NCI-H2029 (cell line): ENCODE data around the gene PDIA5.

Experiments
- DNase-seq: peaks from one replicate; lab custom pipeline; 2025; lab: John Stamatoyannopoulos, UW

PDIA5 gene

DNA sequence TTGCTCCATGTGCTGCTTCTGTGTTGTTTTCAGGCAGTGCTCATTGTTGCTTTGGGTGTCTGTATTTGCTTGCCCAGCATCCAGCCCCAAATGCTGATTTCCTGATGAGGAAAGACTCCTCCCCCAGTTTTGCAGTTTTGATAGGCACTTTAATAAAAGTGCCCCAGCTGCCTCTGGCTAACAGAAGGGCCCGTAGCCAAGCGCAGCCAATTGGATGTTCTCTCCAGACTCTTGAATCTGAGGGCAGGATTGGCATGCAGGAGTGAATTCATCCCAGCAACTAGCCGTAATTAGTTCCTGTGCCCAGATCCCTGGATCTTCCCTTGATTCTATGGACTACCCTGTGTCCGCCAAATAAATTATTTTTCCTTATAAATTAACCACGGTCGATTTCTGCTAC, 24.4 kb upstream of the PDIA5 start:
- peak; percentile 10 for DNase-seq

DNA sequence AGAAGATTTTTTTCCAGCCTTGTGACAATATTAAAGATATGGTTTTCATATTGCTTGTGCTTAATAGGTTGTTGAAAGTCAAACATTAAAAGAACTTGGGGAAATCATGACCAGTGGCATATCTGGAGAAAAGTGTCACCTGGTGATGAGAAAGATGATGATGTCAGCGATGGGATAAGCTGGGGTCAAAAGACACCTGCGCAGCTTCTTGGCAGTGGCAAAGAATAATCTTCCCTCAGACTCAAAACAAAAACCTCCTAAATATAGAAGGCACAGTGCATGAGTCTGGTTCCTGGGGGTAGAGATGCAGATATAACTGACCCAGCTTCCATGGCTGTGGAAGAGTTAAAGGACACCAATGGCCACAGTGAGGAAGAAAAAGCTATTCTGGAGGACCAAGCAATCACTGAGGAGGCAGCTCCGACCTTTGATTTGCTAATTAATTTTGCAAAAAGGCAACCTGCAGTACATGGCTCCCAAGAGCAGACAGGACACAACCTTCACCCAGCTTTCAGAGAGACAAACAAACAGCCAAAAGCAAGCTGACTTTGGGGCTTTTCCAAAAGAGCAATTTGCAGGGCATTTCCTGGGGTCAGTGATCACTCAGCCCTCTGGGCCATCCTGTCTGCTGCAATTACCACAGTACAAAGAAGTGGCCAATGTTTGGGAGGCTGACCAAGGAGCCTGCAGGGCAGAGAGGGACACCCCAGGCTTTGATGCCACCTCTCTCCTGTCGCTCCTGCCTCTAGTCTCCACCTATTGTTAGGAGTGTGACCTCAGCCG, 21.7 kb upstream of the PDIA5 start:
- DNase-seq = no peak

DNA sequence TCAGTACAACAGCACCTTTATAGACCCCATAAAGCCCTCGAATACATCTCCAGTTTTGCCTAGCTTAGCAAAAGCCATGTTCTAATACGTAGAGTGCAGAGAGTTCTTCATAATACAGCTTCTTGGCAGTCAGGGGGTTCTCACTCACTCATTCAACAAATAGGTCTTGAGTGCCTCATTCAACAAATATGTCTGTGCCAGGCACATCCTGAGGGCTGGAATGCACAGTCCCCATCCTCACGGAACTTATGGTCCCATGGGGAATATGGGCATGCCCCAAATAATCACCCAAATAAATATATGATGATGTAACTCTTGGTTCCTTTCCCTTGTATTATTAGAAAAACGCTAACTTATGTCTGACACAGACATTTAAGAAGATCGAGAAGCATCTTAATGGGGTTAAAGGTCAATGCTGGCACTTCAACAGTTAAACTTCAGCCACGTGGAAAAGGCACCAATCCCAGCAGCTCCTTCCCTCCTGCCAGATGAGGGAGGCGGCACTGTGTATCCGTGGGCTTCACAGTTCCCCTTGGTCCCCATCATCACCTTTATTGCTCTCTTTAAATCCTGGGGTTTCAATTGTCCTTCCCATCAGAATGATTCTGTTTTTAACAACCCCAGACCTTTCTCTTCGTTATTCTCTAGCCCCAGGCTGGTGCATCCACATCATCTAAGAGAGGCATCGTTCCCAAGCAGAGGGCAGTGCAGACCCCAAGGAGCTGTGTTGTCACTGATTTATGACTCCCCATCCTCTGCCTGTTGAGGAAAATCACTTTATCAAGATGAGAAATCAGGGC, 20.4 kb upstream of the PDIA5 start:
- no peak for DNase-seq

DNA sequence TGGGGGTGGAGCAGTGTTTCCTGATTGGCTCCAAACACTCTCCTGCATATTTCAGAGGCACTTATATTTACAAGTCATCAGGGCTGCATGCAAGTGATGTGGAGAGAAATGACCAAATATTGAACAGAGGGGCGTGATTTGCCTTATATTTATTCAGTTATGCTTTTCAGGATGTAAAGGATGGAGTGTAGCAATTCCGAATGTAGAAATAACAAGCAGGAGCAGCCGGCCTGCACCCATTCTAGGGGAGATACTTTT, 19.8 kb upstream of the PDIA5 start:
- no peak for DNase-seq

DNA sequence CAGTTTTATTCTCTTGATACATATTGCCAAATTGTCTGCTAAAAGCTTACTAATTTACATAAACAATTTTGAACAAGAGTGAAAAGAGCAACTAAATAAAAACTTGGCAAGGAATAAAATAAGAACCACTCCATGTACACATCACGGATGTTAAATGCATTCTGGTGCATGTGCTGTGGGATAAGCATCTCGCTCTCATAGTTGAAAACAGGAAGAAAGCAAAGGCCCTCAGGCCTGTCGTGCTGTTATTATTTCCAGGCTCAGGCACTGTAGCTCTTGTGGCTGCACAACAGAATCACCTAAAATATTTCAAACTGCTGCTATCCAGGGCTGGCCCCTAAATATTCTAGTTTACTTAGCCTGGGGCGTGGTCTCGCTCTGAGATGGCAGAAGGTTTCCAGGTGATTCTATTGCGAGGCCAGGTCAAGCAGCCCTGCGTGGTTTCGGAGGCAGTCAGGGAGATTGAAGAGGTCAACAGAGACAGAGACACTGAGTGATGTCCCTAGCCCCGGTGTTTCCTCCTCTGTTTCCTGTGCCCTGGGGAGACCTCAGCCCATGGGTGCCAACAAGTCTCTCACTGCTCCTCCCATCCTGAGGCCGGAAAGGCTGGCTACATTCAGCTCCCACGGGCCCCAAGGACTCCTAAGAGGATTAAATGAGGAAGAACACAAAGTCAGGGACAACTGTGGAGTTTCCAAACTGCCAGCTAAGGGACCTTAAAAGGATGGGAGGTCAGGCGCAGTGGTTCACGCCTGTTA, 18.2 kb upstream of the PDIA5 start:
- no peak for DNase-seq

DNA sequence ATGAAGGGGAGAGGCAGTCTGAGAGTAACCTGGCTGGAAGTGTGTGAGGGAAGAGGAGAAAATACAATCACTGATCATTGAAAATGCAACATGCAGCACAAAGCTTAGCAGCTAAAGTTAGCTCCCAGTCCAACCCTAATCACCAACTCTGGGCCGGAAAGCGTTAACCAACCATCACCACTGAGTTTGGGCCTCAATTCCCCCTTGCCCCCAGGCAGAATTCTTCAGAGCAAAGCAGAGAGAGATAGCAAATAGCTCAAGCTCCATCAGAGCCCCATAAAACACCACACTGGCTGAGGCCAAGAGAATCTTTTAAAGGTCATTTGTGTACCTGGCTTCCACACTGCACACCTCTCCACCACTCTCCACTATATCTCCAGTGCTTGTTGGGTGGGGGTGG, 16.2 kb upstream of the PDIA5 start:
- DNase-seq = no peak

DNA sequence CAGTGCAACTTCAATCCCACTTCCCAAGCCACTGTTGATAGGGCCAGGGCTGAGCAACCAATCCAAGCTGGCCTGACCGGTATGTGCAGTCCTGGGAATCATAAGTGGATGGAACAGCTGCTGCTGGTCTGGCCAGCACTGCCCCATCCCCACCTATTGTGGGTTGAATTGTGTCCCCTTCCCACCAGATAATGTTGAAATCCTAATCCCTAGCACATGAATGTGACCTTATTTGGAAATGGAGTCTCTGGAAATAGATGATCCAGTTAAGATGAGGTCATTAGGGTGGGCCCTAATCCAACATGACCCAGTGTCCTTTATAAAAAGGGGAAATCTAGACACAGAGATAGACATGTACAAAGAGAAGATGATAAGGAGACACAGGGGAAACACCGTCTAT, 13.7 kb upstream of the PDIA5 start:
- DNase-seq = peak; percentile 44

DNA sequence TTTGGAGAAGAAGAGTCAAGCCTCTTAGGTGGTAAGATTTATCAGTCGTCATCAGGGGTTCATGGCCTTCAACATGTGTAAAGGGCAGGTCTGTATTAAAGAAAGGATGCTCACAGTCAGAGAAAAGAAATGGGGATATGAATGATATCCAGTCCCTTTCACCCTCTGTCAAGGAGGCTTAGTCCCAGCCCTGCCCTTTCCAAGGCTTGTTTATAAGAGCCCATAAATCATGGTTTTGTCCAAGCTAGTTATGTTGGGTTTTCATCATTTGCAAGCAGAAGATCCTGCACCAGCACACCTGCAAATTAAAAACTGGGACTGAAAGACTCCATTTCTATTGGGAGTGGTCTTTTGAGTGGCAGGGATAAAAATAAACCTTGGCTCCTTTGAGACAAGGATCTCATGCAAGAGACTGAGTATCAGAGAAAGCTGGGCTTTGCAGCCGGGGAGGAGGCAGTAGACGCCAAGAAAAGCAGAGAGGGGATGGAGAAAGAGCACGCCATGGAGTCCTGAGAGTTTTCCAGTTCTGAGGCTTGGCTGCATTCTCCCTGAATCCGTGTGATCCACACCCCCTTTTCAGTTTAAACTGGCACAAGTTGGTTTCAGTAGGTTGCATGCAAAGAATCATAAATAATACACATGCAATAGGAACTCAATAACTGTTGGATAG, 12.6 kb upstream of the PDIA5 start:
- DNase-seq = no peak

DNA sequence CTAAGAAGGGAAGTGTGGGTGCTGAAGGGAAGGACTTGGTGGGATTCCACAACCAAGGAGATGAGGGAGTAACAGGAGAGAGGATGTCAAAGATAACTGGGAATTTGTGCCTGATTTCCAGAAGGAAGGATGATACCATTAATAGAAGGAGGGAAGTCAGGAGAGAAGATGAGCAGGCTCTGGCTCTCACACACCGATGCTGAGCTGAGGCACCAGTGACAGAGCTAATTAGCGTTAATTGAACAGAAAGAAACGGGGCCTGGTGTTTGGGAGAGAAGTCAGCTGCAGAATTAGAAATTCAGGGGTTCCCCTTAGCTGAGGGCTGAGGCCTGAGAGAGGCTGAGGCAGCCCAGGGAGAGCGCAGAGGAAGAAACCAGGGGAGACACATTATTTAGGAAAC, 11.9 kb upstream of the PDIA5 start:
- DNase-seq = no peak

DNA sequence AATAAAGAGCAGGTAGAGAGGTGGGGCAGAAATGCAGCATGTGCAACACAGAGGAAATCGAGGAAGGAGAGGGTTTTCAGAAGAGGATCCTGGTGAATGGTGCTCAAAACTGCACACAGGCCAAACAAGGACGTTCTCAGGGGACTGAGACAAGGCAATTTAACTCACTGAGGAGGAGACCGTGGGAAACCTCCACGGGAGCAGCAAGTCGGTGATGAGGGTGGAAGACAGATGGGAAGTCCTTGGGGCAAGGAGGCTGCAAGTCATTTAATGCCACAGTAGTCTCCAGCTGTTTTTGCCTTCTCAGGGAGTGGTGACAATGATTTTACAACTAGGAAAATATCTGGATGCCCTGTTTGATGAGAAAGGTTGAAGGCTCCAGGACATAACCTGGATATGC, 11.5 kb upstream of the PDIA5 start:
- DNase-seq = no peak

DNA sequence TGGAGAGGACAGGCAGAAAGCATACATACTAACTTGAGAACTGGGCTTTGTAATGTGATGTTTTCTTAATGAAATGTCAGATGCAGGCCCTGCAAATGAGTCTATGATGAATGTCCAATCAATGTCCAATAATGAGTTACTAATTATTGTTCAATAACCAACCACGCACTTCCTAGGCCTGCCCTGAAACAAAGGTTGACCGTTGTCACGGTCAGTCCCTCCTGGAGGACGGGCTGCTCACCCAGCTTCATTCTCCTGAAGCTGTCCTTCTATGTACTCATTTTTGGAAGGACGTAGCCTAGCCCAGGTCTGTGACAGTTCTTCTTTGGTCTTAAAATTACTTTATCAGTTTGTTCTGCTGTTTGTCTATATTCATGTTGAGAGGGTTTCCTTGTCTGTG, 8.3 kb upstream of the PDIA5 start:
- no peak for DNase-seq

DNA sequence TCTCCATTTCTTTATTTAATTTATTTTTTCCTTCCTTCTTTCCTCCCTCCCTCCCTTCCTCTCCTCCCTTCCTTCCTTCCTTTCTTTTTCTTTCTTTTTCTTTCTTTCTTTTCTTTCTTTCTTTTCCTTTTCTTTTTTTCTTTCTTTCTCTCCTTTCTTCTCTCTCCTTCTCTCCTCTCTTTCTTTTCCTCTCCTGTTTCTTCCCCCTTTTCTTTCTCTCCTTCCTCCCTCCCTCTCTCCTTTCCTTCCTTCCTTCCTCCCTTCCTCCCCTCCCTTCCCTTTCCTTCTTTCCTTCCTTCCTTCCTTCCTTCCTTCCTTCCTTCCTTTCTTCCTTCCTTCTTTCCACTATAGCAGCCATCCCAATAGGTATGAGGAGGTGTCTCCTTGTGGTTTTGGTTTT, 6.8 kb upstream of the PDIA5 start:
- no peak for DNase-seq

DNA sequence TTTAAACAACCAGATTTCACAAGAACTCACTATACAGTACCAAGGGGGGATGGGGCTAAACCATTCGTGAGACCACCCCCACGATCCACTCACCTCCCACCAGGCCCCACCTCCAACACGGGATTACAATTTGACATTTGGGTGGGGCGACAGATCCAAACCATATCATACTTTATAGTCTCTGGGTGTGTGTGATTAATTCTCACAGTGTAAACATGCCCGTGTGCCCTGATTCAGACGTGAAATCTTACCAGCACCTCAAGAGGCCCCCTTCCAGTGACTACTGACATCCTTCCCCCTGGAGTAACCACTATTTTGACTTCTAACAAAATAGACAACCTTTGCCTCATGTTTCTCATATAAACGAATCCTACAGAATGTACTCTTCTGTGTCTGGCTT, 5.0 kb upstream of the PDIA5 start:
- DNase-seq = no peak

DNA sequence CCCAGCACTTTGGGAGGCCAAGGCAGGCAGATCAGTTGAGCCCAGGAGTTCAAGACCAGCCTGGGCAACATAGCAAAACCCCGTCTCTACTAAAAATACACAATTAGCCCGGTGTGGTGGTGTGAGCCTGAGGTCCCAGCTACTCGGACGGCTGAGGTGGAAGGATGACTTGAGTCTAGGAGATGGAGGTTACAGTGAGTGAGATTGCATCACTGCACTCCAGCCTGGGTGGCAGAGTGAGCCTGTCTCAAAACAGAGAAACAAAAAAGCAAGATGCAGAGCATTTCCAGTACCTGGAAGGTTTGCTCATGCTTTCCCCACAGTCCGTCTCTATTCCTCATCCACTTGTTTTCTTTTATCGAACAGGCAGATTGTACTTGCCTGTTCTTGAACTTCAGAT, 3.8 kb upstream of the PDIA5 start:
- no peak for DNase-seq

DNA sequence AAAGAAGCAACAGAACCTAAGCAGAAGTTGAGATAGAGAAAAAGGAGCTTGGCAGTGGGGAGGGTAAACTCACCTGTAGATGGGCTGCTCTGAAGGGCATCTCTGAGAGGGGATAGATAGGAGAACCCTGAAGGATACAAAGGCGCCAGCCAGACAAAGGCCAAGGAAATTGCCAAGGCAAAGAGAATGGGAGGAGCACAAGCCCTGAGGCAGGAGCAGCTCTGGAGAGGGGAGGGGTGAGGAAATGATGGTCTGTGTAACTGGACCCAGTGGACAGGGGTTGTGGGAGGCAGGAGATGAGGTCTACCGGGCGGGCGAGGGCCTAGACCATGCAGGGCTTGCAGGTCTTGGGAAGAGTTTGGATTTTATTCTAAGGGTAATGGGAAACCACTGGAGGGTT, 2.3 kb upstream of the PDIA5 start:
- DNase-seq = no peak

DNA sequence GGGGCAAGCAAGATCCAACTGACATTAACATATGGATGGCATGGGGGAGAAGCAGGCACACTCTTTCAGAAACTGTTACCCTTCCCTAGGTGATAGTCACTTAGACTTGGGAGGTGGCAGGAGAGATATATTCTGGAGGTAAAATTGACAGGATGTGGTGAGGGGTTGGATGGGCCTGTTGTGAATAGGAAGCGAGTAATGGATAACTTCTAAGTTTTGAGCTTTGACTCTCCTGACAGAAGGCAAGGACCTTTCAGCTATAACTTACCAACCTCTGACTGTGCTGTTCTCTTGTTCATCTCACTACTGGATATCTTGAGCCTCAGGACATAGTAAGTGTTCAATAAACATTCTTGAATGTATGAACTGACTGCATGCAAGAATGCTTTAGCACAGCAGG, 1.9 kb upstream of the PDIA5 start:
- no peak for DNase-seq

DNA sequence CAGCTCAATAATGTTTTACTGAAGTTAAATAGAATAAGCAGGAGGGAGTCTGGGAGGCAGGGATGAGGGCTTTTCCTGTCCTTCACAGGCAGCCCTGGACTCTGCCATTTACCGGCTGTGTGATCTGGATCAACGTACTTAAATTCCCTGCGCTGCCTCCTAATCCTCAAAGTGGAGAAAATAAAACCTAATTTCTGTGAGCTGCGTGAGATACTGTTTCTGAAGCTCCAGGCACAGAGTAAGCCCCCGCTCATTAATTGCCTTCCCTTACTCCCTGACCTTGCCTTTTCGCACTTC, 278 bp upstream of the PDIA5 start:
- DNase-seq = no peak

DNA sequence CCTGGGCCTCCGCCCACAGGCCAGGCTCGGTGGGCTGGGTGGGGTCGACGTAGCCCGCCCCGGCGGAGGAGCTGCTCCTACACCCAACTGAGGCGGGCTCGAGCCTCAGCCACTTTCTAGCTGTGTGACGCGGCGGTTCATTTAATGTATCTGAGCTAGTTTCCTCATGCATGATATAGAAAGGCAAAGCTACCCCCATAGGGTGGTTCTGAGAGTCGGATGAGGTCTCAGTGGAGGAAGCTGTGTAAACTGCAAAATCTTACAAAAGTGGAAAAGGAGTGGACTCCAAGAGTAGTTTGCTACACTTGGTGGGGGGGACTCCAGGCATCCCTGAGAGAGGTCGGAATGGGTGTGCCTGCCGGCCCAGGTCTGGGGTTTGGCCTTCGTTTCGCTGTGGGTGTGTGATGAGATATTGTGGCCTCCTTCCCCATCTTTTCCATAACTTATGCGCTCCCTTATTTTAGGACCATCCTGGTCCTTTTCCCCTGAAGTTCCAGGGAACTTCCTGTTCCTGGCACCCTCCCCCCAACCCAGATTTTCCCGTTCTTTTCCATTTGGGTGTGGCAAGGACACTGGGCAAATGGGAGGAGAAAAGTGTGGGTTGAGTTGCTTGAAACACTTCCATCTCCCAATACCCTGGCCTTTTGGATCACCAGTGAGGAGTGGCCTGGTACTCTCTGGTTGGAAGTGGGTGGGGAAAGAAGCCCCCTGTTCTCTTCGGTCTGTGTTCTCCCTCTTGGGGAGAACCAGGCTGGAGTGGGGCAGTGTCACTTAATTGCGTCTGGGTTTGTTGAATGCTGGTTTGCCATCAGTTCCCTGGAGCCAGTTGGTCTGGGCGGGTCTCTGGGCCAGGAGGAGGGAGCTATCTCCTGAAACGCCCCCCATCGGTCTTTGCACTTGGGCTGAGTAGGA, 1.1 kb downstream of the PDIA5 start:
- DNase-seq = no peak

DNA sequence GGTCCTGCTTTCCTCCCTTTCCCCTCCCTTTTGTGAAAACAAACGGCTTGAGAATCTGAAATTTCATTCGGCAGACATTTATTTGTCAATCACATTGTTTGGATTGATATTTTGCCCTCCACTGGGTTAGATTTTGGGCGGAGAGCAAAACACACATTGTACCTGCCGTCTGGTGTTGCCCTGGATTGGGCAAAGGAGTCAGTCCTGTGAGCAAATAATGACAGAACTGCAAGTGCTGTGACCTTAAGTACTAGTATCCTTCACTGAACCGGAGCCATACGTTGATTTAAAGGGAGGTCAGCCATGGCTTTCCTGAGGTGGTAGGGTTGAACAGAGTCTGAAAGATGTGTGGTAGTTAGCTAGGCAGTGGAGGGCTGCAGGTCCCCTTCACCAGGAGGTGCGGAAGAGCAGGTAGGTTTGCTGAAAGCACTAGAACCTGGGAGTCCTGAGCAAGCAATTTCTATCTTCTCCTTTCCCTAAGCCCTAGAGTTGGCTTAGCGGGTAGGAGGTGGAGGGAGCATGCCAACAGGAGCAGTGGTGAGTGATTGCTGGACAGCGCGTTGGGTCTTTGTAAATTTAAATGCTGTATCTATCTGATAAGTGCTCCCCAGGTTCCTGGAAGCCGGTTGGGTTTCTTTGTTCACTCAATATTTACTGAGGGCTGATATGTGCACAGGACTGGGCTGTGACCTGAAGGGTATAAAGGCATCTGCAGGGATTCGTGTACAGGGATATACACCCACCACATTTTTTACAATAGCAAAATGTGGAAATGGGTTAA, 2.0 kb downstream of the PDIA5 start:
- DNase-seq = peak; percentile 37

DNA sequence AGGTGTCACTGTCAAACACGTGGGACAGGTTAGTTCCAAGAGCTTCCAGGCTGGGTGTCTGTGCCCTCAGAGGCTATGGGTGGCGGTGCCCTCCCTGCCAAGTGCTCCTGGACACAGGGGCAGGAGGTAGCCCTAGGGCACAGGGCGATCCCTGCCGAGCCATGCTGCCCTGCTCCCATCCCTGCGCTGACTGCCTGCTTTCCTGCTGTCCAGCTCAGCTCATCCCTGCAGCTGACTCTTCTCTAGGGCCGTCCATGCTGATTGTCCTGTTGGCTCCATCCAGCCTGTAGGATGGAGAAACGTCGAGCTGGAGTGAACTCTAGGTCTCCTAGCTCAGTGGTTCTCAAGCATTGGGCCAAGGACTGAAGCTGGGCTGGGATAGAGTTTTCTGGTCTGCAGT, 3.7 kb downstream of the PDIA5 start:
- DNase-seq = no peak

DNA sequence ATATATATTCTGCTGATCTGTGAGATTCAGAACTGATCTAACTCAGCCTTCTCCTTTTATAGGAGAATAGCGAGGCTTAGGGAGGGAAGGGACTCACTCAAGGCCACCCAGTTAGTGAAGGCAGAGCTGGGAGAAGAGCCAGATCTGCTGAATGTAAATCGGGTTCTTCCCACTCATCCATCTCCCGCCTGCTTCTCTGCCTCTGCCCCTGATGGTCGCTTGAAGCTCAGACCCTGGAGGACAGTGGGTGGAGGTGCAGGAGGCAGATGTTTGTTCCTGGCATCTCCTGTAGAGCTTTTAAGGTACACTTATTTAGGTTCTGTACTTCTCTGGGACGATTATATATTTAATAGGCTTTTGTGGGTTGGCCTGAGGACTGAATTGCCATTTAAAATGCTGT, 4.3 kb downstream of the PDIA5 start:
- no peak for DNase-seq
